ENCODE data around the gene SFTPA1. TPM values are rescaled to one million over a fixed set of nuclear protein-coding genes. Genes with fewer than 3 reads are reported as not detected.

SFTPA1 gene
- polyA plus RNA-seq, 2 of the 4 experiments (the other 2 are of a cell fraction), result not detected

DNA sequence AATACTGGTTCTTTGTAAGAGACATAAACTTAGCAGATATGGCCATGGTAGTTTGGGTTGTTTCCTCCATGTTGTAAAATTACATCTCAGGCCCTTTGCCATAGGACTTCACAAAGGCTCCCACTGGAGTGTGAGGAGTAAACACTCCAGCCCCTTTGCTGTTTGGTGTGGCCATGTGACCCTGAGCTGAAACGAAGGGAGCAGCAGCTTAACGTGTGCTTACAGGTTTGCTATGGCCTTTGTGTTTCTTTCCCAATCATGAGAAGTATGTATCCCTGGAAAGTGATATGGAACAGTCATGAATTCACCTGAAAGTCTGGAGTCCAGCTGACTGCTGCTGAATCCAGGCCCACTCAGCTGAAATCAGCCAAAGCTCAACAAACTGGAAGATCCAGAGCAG, 23.8 kb upstream of the SFTPA1 start:
- Histone ChIP-seq H3K4me3 (no peak overlapping the region), H3K27ac (no peak overlapping the region), H3K4me1 (no peaks in the 10 kb centered on the region), H3K9me3 (no peaks in the 10 kb centered on the region), H3K4me2 (no peak overlapping the region)
- FAIRE-seq (no peak), DNase-seq (ENCODE audit: low read depth in 1 of 2, low spot score in 1 of 2) (no peak), ATAC-seq (no peak)
- 8% methylated on average over 2 of the region's 2 CpGs for WGBS (ENCODE audit: missing lambda C conversion rate)
- ChIA-PET POLR2A (no interaction called here), CTCF (interaction anchor here (0.6 kb wide), 1 partner anchor 438 kb away, joined by 3 read pairs; no protein-coding TSS in a partner anchor)
- TF ChIP-seq KDM5A (IDR thresholded peaks at IDR 0.05) (no peak), HOXB13 (CRISPR knock-in tag; IDR thresholded peaks at IDR 0.05; ENCODE audit: low read depth) (no peak), MAFK (IDR thresholded peaks at IDR 0.05; ENCODE audit: partially characterized antibody) (no peak), HOXB5 (CRISPR knock-in tag; IDR thresholded peaks at IDR 0.05) (no peak), FOSB (CRISPR knock-in tag; IDR thresholded peaks at IDR 0.05) (no peak), NFE2L2 (conservative IDR thresholded peaks at IDR 0.05; ENCODE audit: low read length) (no peak), CBX2 (IDR thresholded peaks at IDR 0.05; ENCODE audit: borderline replicate concordance, low read depth) (no peak), EHMT2 (IDR thresholded peaks at IDR 0.05; ENCODE audit: low read depth) (no peak)
- TF ChIP-seq, protein P1, sequence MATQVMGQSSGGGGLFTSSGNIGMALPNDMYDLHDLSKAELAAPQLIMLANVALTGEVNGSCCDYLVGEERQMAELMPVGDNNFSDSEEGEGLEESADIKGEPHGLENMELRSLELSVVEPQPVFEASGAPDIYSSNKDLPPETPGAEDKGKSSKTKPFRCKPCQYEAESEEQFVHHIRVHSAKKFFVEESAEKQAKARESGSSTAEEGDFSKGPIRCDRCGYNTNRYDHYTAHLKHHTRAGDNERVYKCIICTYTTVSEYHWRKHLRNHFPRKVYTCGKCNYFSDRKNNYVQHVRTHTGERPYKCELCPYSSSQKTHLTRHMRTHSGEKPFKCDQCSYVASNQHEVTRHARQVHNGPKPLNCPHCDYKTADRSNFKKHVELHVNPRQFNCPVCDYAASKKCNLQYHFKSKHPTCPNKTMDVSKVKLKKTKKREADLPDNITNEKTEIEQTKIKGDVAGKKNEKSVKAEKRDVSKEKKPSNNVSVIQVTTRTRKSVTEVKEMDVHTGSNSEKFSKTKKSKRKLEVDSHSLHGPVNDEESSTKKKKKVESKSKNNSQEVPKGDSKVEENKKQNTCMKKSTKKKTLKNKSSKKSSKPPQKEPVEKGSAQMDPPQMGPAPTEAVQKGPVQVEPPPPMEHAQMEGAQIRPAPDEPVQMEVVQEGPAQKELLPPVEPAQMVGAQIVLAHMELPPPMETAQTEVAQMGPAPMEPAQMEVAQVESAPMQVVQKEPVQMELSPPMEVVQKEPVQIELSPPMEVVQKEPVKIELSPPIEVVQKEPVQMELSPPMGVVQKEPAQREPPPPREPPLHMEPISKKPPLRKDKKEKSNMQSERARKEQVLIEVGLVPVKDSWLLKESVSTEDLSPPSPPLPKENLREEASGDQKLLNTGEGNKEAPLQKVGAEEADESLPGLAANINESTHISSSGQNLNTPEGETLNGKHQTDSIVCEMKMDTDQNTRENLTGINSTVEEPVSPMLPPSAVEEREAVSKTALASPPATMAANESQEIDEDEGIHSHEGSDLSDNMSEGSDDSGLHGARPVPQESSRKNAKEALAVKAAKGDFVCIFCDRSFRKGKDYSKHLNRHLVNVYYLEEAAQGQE (IDR thresholded peaks at IDR 0.05), result no peak

DNA sequence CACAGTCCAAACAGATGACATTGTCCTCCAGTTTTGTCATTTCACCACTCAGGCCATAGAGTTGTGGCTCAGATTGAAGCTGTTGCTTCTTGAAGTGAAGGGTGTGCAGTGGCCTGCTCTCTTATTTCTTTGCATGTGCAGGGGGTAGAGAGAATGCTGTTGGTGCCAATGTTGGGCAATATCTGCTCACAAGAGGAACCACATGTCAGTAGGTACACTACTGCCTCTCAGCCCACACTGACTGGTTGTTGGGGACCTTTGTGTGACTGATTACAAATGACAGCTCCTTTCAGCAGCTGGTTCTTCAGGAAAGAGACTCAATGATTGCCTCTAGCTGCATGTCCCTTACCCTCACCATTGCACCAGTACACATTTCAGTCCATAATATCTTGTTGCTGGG, 21.9 kb upstream of the SFTPA1 start:
- Histone ChIP-seq H3K9me3 (no peaks in the 10 kb centered on the region), H3K4me3 (no peak overlapping the region), H3K4me2 (no peak overlapping the region), H3K27ac (no peak overlapping the region), H3K4me1 (no peaks in the 10 kb centered on the region)
- ChIA-PET POLR2A (no interaction called here), CTCF (interaction anchor here (1.1 kb wide), 1 partner anchor 18 kb away, joined by 3 read pairs; no protein-coding TSS in a partner anchor)
- DNase-seq (ENCODE audit: low read depth in 1 of 2, low spot score in 1 of 2), result no peak
- TF ChIP-seq ZSCAN20 (CRISPR knock-in tag; IDR thresholded peaks at IDR 0.05) (no peak), CBX8 (IDR thresholded peaks at IDR 0.05) (no peak), JUNB (IDR thresholded peaks at IDR 0.05) (no peak), MAFK (IDR thresholded peaks at IDR 0.05; ENCODE audit: partially characterized antibody) (no peak), BHLHE40 (IDR thresholded peaks at IDR 0.05; ENCODE audit: low read depth, low read length) (no peak), SMC3 (IDR thresholded peaks at IDR 0.05) (no peak), POLR2AphosphoS2 (conservative IDR thresholded peaks at IDR 0.05; ENCODE audit: low read length) (no peak), EP300 (IDR thresholded peaks at IDR 0.05) (no peak), SREBF2 (IDR thresholded peaks at IDR 0.05) (no peak), RARB (CRISPR knock-in tag; IDR thresholded peaks at IDR 0.05) (no peak), RAD21 (conservative IDR thresholded peaks at IDR 0.05 in 1 of 2, IDR thresholded peaks at IDR 0.05 in 1 of 2) (no peak), TFCP2L1 (CRISPR knock-in tag; IDR thresholded peaks at IDR 0.05) (no peak), ZFP36 (IDR thresholded peaks at IDR 0.05; ENCODE audit: borderline replicate concordance, partially characterized antibody) (no peak)
- TF ChIP-seq, protein P2, sequence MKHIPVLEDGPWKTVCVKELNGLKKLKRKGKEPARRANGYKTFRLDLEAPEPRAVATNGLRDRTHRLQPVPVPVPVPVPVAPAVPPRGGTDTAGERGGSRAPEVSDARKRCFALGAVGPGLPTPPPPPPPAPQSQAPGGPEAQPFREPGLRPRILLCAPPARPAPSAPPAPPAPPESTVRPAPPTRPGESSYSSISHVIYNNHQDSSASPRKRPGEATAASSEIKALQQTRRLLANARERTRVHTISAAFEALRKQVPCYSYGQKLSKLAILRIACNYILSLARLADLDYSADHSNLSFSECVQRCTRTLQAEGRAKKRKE (CRISPR knock-in tag; IDR thresholded peaks at IDR 0.05; ENCODE audit: low read depth), result no peak
- TF ChIP-seq, protein P3, sequence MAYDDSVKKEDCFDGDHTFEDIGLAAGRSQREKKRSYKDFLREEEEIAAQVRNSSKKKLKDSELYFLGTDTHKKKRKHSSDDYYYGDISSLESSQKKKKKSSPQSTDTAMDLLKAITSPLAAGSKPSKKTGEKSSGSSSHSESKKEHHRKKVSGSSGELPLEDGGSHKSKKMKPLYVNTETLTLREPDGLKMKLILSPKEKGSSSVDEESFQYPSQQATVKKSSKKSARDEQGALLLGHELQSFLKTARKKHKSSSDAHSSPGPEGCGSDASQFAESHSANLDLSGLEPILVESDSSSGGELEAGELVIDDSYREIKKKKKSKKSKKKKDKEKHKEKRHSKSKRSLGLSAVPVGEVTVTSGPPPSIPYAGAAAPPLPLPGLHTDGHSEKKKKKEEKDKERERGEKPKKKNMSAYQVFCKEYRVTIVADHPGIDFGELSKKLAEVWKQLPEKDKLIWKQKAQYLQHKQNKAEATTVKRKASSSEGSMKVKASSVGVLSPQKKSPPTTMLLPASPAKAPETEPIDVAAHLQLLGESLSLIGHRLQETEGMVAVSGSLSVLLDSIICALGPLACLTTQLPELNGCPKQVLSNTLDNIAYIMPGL (CRISPR knock-in tag; IDR thresholded peaks at IDR 0.05; ENCODE audit: borderline replicate concordance), result no peak
- TF ChIP-seq, protein P4, sequence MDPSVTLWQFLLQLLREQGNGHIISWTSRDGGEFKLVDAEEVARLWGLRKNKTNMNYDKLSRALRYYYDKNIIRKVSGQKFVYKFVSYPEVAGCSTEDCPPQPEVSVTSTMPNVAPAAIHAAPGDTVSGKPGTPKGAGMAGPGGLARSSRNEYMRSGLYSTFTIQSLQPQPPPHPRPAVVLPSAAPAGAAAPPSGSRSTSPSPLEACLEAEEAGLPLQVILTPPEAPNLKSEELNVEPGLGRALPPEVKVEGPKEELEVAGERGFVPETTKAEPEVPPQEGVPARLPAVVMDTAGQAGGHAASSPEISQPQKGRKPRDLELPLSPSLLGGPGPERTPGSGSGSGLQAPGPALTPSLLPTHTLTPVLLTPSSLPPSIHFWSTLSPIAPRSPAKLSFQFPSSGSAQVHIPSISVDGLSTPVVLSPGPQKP (IDR thresholded peaks at IDR 0.05; ENCODE audit: low read depth, low read length), result no peak
- TF ChIP-seq, protein P1 (IDR thresholded peaks at IDR 0.05), result no peak
- no peak for FAIRE-seq
- ATAC-seq, result no peak

Data from A549 (cell line).